Left renal cortex interstitium (tissue), 4 donors: ENCODE results near the gene AFMID. TPM values are rescaled to one million over a fixed set of nuclear protein-coding genes. Genes with fewer than 3 reads are reported as not detected.
"Not testable (repeated sequence)": the region's sequence is repeated elsewhere in the genome, so short reads cannot be mapped to it uniquely, and the experiment has no call there.

Experiments
- DNase-seq, 4 donors: peaks; one replicate each; pipeline ENCODE4 v3.0.0-alpha.2; 2013; ENCODE audit warnings: low read depth in 4 of 4, low spot score in 2 of 4, missing footprints in 1 of 4
- polyA plus RNA-seq, 4 donors: library from polyadenylated mRNA; unstranded; fragments of 120-200 nt; gene quantifications; one replicate each; pipeline ENCODE4 v1.2.1, GENCODE V29; 2013; ENCODE audit not compliant: insufficient read length in 4 of 4

AFMID gene
- polyA plus RNA-seq, 4 donors: 57.0 to 82.0 (median 68.6) TPM

DNA sequence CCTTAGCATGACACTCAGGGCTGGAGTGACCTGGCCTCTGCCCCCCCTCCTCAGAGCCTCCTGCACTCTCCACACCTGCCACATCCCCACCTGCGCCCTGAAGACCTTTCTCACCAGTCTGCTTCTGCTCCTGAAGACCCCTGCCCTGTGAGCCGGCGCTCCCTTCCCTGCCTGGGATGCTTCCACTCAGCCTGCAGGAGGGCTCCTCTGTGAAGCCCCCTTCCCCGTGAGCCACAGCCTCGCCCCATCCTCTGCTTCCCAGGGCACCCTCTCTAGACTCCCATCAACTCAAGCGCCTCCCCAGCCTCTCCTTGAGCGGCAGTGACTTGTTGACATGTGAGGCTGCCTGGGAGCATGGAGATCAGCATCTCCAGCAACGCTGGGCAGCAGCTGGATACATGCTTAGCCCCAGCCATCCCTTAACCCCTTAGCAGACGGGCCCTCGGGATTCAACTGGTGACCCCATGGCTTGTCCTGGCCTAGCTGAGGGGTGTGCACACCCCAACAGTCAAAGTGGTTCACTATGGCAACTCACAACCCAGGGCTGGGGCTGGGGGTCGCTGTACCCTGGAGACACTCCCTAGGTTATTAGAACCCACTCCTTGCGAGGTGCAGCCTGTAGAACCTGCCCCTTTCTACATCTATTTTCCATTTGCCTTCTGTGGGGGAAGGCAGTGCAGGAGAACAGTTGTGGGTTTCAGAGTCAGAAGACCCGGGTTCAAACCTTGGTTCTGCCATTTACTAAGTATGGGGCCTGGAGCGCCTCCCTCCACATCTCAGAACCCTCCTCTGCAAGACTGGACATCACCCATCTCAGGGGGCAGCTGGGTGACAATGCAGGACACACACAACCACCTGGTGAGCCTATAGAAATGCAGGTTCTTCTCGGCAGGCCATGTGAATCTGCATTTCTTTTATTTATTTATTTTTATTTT, 65.8 kb downstream of the AFMID start:
- no peak for DNase-seq

DNA sequence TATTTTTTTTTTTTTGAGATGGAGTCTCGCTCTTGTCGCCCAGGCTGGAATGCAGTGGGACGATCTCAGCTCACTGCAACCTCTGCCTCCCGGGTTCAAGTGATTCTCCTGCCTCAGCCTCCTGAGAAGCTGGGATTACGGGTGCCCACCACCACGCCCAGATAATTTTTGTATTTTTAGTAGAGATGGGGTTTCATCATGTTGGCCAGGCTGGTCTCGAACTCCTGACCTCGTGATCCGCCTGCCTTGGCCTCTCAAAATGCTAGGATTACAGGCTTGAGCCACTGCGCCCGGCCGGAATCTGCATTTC, 66.4 kb downstream of the AFMID start:
- not testable (repeated sequence) for DNase-seq

DNA sequence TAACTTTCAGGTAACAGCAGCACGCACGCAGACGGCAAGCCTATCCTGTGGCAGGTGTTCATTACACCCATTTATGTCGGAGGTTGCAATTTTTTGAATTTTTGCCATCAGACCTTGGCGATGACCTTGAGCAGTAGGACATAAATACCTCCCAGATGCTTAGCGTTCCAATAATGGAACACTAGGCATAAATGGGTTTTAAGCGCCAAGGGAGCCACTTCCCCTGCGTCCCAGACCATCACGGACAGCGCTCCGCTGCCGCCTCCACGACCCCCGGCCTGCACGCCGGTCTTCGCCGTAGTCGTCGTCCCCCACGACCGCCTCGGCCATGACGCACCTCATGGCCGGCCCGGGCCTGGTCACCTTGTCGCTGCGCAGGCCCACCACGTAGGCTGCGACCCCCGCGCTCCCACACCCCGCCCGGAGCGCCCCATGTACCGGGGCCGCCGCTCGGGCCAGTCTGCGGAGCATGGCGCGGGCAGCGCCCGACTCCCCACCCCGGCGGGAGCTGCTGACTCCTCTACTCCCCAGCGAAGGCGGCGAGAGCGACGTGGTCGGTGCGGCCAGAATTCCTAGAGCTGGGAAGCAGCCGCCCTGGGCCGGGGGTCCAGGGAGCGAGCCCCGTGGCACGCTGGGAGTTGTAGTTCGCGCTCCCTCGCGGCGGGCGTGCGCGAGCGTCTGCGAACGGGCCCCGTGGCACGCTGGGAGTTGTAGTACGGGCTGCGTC, 66.9 kb downstream of the AFMID start:
- peak; percentile 53 to 85 (median 81) for DNase-seq

DNA sequence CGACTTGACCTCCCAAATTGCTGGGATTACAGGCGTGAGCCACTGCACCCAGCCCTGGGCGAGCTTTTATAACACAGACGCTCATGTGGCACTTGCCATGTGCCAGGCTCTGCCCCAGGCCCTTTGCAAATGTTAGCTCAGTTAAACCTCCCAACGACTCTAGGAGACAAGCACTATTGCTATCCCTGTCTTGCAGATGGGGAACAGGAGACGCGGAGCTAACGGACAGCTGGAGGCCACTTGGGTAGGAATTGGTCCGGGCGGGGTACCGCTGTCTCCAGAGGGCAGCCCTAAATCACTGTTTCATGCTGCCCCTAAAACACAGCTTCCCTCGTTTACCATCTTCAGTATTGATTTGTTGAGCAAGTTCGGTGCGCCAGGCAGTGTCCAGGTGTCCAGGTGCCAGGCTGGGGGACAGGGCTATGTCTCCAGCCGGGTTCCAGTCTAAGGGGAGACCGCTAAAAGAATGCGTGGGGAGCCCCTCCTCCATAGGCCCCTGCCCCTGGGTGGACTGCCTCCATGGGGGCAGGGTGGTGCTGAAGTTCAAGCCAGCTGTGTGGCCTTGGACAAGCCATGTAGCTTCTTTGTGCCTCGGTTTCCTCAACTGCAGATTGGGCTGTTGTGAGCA, 68.0 kb downstream of the AFMID start:
- no peak for DNase-seq

DNA sequence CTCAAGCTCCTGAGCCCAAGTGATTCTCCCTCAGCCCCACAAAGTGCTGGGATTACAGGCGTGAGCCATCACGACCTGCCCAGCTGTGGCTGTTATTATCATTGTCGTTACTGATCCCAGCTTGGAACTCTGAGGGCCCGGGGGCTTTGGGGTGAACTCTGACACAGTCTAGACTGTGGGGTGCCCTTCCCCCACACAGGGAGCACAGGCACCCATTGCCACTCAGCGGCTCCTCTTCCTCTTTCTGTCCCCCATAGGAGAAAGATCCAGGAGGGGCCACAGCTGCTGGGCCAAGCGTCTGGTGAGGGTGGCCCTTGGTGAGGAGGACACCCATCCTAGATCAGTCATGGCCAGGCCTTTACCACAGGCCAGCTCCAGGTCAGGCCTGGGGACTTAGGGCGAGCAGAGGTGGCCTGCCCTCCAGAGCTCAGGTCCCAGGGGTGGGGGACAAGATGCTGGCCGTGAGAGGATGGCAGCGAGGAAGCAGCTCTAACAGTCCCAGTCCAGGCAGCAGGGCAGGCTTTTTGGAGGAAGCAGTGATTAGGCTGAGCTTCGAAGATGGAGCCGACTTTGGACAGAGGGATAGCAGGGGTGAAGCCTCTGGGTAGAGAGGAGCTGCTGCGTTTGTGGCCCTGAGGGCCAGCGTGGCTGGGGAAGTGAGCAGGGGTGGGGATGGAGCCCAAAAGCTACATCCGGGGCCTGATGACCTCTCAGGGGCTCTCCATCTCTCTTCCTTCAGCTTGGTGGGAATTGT, 69.0 kb downstream of the AFMID start:
- DNase-seq: no peak

DNA sequence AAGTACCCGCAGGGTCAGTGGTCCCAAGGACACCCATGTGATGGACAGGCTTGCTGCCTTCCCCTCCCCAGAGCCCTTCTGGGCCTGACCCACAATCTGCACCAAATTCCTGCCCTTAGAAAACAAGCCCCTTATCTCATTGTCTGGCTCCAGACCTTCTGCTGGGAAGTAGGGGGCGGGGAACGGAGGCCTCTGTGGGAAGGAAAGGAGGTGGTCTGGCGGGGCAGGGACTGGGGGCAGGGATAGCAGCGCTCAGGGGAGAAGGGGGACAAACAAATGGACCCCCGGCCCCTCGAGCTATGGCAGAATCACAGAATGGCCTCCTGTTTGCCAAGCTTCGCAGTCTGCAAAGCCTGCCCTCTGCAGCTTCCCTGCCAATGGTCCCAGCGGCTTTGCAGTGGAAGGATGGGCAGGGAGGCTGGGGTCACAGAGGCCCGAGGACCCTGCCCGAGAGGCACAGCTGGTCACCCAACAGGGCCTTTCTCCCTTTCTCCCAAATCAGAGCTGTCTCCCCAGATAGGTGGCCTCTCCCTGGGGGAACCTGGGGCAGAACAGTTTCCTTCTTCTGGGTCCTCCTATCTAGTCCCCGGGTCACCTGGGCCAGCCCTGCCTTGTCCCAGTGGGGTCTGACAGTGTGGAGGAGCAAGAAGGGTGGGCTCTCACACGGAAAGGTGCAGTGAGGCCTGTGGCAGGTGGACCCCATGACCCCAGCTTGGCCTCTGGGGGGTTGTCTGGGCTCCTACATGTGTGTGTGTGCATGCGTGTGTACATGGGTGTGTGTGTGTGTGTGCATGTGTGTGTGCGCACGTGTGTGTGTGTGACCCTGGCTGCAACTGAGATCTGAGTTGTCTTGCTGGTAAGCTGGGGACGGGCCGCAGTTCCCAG, 69.8 kb downstream of the AFMID start:
- DNase-seq: no peak

Other genes with a start within 250 kb of the AFMID start
- 10 to 100 TPM; 11.6 to 19.0 (median 15.1) TPM for gene TNRC6C, start 228.7 kb upstream of the AFMID start, polyA plus RNA-seq
- gene TMC6, start 58.6 kb upstream of the AFMID start, polyA plus RNA-seq: 10 to 100 TPM; 19.1 to 43.3 (median 35.7) TPM
- gene TMC8, start 56.6 kb upstream of the AFMID start, polyA plus RNA-seq: 1 to 10 TPM; 1.3 to 3.1 (median 2.4) TPM
- gene C17orf99, start 41.0 kb upstream of the AFMID start, polyA plus RNA-seq: under 1 TPM in 3 of 4 donors, not detected in 1; 0.16 to 0.71 (median 0.38) TPM
- 10 to 100 TPM; 59.7 to 79.1 (median 68.8) TPM for gene SYNGR2, start 18.8 kb upstream of the AFMID start, polyA plus RNA-seq
- 10 to 100 TPM; 22.6 to 40.6 (median 32.4) TPM for gene TK1, start 310 bp upstream of the AFMID start, polyA plus RNA-seq
- 10 to 100 TPM; 23.0 to 34.9 (median 30.6) TPM for gene BIRC5, start 26.9 kb downstream of the AFMID start, polyA plus RNA-seq
- gene TMEM235, start 44.3 kb downstream of the AFMID start, polyA plus RNA-seq: not detected
- gene SOCS3, start 172.7 kb downstream of the AFMID start, polyA plus RNA-seq: 10 to 100 TPM in 2 of 4 donors, 1 to 10 TPM in 2; 6.9 to 43.3 (median 8.7) TPM
- 10 to 100 TPM; 37.9 to 57.7 (median 45.3) TPM for gene PGS1, start 191.3 kb downstream of the AFMID start, polyA plus RNA-seq